Keratinocyte (primary cell): ENCODE measurements around the gene CCT8. TPM values are rescaled to one million over a fixed set of nuclear protein-coding genes. Genes with fewer than 3 reads are reported as not detected.
A peak's percentile ranks its signal among the peaks of the same experiment; 100 is the strongest.

Experiments
- DNase-seq: peaks from one replicate; pipeline ENCODE4 v3.0.0-alpha.2; 2011; ENCODE audit warnings: low read depth, missing footprints, low spot score
- FAIRE-seq: peaks from 2 replicates; lab custom pipeline; 2011; peaks lifted over from hg19 to GRCh38; lab: Jason Lieb, UNC
- H2AFZ ChIP-seq: 2 replicates; pipeline ENCODE4 v1.6.0; 2012; ENCODE audit warnings: low read length, control low read depth, inconsistent platforms; ENCODE audit not compliant: control insufficient read depth
- H3K27ac ChIP-seq: 2 replicates; pipeline ENCODE4 v1.5.1; 2011; ENCODE audit warnings: low read length; ENCODE audit not compliant: control insufficient read depth, insufficient read depth
- H3K27me3 ChIP-seq: 3 replicates; pipeline ENCODE4 v1.6.0; 2011; ENCODE audit warnings: low read length; ENCODE audit not compliant: control insufficient read depth, insufficient read depth; ENCODE audit errors: extremely low read depth
- H3K36me3 ChIP-seq, 2 experiments: 2 replicates in 1 of 2; 3 replicates in 1 of 2; pipeline ENCODE4 v1.5.1; 2011; ENCODE audit warnings: low read length in 2 of 2, mild to moderate bottlenecking in 1 of 2; ENCODE audit not compliant: control insufficient read depth in 2 of 2, insufficient read depth in 2 of 2; ENCODE audit errors: extremely low read depth in 1 of 2
- H3K4me1 ChIP-seq: 3 replicates; pipeline ENCODE4 v1.5.1; 2011; ENCODE audit warnings: low read length; ENCODE audit not compliant: control insufficient read depth, insufficient read depth; ENCODE audit errors: extremely low read depth
- H3K4me2 ChIP-seq: 3 replicates; pipeline ENCODE4 v1.6.0; 2011; ENCODE audit warnings: low read depth, low read length; ENCODE audit not compliant: control insufficient read depth, insufficient read depth; ENCODE audit errors: extremely low read depth
- H3K4me3 ChIP-seq, 3 experiments: fragments of 200-600 bp in 1 of 3; sonication (generic) in 1 of 3; 2 replicates in 2 of 3; 3 replicates in 1 of 3; pipeline ENCODE4 v1.5.1; 2011 to 2016; ENCODE audit warnings: low read length in 3 of 3, mild to moderate bottlenecking in 3 of 3, control low read depth in 2 of 3, inconsistent platforms in 1 of 3, low read depth in 1 of 3, mixed read lengths in 1 of 3, mixed run types in 1 of 3, moderate library complexity in 1 of 3; ENCODE audit not compliant: control insufficient read depth in 2 of 3, insufficient read depth in 2 of 3; ENCODE audit errors: extremely low read depth in 1 of 3
- H3K79me2 ChIP-seq: 2 replicates; pipeline ENCODE4 v1.6.0; 2012; ENCODE audit warnings: low read length; ENCODE audit not compliant: control insufficient read depth, insufficient read depth
- H3K9ac ChIP-seq: 3 replicates; pipeline ENCODE4 v1.6.0; 2011; ENCODE audit warnings: low read length; ENCODE audit not compliant: control insufficient read depth, insufficient read depth; ENCODE audit errors: extremely low read depth
- H3K9me1 ChIP-seq: 3 replicates; pipeline ENCODE4 v1.6.0; 2011; ENCODE audit warnings: low read length; ENCODE audit not compliant: control insufficient read depth, insufficient read depth; ENCODE audit errors: extremely low read depth
- H3K9me3 ChIP-seq: 2 replicates; pipeline ENCODE4 v1.5.1; 2012; ENCODE audit warnings: low read depth, low read length; ENCODE audit not compliant: control insufficient read depth
- H4K20me1 ChIP-seq: 3 replicates; pipeline ENCODE4 v1.6.0; 2011; ENCODE audit warnings: low read length; ENCODE audit not compliant: control insufficient read depth, insufficient read depth; ENCODE audit errors: extremely low read depth
- EZH2 ChIP-seq: IDR thresholded peaks from one replicate; pipeline ENCODE4 v1.6.1; 2012; ENCODE audit warnings: inconsistent platforms, mild to moderate bottlenecking, low read length, moderate library complexity
- dilution Hi-C: fragments of 300-500 bp; cut with MboI; formaldehyde crosslinking; loops from one replicate; pipeline ENCODE4 v1.7.0; 2020; ENCODE audit warnings: low sequenced_read_pairs; ENCODE audit not compliant: extremely low pct_ligation_motif_present
- polyA plus RNA-seq, 5 experiments: library from polyadenylated mRNA; depleted of rRNA in 3 of 5; stranded (reverse) in 3 of 5; stranded (forward) in 1 of 5; unstranded in 1 of 5; fragments of >200 nt; gene quantifications; 1 replicate in 1 of 5; 2 replicates in 3 of 5; 3 replicates in 1 of 5; pipeline versions ENCODE4 v1.2.1 to v1.2.3, GENCODE V29; 2011 to 2012; ENCODE audit warnings: missing spikeins in 2 of 5, low read depth in 1 of 5, low replicate concordance in 1 of 5
- TF ChIP-seq, protein P1 (sequence below), 3 experiments: IDR thresholded peaks in 1 of 3; conservative IDR thresholded peaks in 1 of 3; optimal IDR thresholded peaks in 1 of 3; 2 replicates in 2 of 3; 3 replicates in 1 of 3; pipeline versions ENCODE3 to v1.5.1; 2011; ENCODE audit warnings: low read length in 3 of 3, mild to moderate bottlenecking in 3 of 3, moderate library complexity in 2 of 3, control low read depth in 1 of 3, inconsistent platforms in 1 of 3; ENCODE audit not compliant: insufficient read depth in 2 of 3; ENCODE audit errors: extremely low read depth in 1 of 3

Gene CCT8
- polyA plus RNA-seq, 1 donor (not counting 4 experiments of a cell fraction or from before 2014, with no cell fraction given), result 281 TPM

DNA sequence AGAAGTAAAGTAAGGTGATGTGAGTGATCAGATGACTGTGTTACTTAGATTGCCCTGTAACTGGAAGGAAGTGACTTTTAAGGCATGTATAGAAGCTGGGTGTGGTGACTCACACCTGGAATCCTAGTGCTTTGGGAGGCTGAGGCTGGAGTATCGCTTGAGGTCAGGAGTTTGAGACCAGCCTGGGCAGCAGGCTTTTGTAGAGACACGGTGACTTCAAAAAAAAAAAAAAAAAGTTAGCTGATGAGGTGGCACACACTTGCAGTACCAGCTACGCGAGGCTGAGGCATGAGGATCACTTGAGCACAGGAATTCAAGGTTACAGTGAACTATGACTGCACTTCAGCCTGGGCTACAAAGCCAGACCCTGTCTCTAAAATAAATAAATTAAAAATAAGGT is 51.3 kb downstream of the CCT8 start:
- no peaks in the 10 kb centered on the region for H3K9me1 ChIP-seq
- DNase-seq (no peak), FAIRE-seq (no peak)
- H3K4me2 ChIP-seq, result no peak overlapping the region
- peaks cover 43% of the 10 kb centered on the region for H3K79me2 ChIP-seq
- no peak overlapping the region for H3K4me3 ChIP-seq
- no peak overlapping the region for H3K9ac ChIP-seq
- H3K36me3 ChIP-seq, result peaks cover 0 to 3% of the 10 kb centered on the region in 2 experiments
- dilution Hi-C loops, result no loop called here
- no peaks in the 10 kb centered on the region for H3K27me3 ChIP-seq
- H3K27ac ChIP-seq, result no peak overlapping the region
- H3K4me1 ChIP-seq, result peaks cover 19% of the 10 kb centered on the region
- no peaks in the 10 kb centered on the region for H4K20me1 ChIP-seq
- no peaks in the 10 kb centered on the region for H3K9me3 ChIP-seq
- no peak for TF ChIP-seq EZH2
- TF ChIP-seq, protein P1, sequence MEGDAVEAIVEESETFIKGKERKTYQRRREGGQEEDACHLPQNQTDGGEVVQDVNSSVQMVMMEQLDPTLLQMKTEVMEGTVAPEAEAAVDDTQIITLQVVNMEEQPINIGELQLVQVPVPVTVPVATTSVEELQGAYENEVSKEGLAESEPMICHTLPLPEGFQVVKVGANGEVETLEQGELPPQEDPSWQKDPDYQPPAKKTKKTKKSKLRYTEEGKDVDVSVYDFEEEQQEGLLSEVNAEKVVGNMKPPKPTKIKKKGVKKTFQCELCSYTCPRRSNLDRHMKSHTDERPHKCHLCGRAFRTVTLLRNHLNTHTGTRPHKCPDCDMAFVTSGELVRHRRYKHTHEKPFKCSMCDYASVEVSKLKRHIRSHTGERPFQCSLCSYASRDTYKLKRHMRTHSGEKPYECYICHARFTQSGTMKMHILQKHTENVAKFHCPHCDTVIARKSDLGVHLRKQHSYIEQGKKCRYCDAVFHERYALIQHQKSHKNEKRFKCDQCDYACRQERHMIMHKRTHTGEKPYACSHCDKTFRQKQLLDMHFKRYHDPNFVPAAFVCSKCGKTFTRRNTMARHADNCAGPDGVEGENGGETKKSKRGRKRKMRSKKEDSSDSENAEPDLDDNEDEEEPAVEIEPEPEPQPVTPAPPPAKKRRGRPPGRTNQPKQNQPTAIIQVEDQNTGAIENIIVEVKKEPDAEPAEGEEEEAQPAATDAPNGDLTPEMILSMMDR (optimal IDR thresholded peaks at IDR 0.05 in 1 of 3, IDR thresholded peaks at IDR 0.05 in 1 of 3, conservative IDR thresholded peaks at IDR 0.05 in 1 of 3; ENCODE audit: extremely low read depth in 1 of 3, insufficient read depth in 2 of 3, low read length in 3 of 3), result no peak
- H2AFZ ChIP-seq, result no peak overlapping the region

- dilution Hi-C loops, result no loop called here
- Histone ChIP-seq H3K36me3 (peaks cover 0 to 1% of the 10 kb centered on the region in 2 experiments), H3K9ac (peak overlapping the region; percentile 95), H3K9me1 (no peaks in the 10 kb centered on the region), H3K27me3 (no peaks in the 10 kb centered on the region), H4K20me1 (no peaks in the 10 kb centered on the region), H3K79me2 (peaks cover 21% of the 10 kb centered on the region), H3K9me3 (no peaks in the 10 kb centered on the region), H3K27ac (peak overlapping the region; percentile 93), H3K4me3 (peak overlapping the region; percentile 84 to 91 (median 90)), H3K4me1 (peaks cover 11% of the 10 kb centered on the region), H2AFZ (peak overlapping the region; percentile 96), H3K4me2 (peak overlapping the region; percentile 90)
- DNase-seq, result no peak
- no peak for TF ChIP-seq EZH2
- TF ChIP-seq, protein P1 (optimal IDR thresholded peaks at IDR 0.05 in 1 of 3, IDR thresholded peaks at IDR 0.05 in 1 of 3, conservative IDR thresholded peaks at IDR 0.05 in 1 of 3; ENCODE audit: extremely low read depth in 1 of 3, insufficient read depth in 2 of 3, low read length in 3 of 3), result no peak
- FAIRE-seq, result no peak
Observed at GRCh38 chr21:29018540-29018939, 54.9 kb downstream of the CCT8 start.
